Esophagus muscularis mucosa (tissue), 4 donors: Measurements from ENCODE around the gene DCP1A.

Source experiments
- CTCF ChIP-seq, 3 experiments: fragments of 200-600 bp in 2 of 3; fragments of 450-650 bp in 1 of 3; sonication (generic) in 2 of 3; IDR thresholded peaks; one replicate each; pipeline ENCODE4 v1.5.1; 2017 to 2019; ENCODE audit warnings: antibody characterized with exemption in 3 of 3, mild to moderate bottlenecking in 2 of 3, moderate library complexity in 1 of 3
- EP300 ChIP-seq: sonication (generic); formaldehyde crosslinking; IDR thresholded peaks from one replicate; pipeline ENCODE4 v1.6.1; 2017; ENCODE audit warnings: antibody characterized with exemption
- POLR2A ChIP-seq: fragments of 450-650 bp; IDR thresholded peaks from one replicate; pipeline ENCODE4 v1.6.1; 2017; ENCODE audit warnings: antibody characterized with exemption, moderate library complexity, mild to moderate bottlenecking, low read depth
- POLR2AphosphoS5 ChIP-seq, 2 donors: sonication (generic); formaldehyde crosslinking; IDR thresholded peaks; one replicate each; pipeline ENCODE4 v1.6.1; 2017; ENCODE audit warnings: antibody characterized with exemption in 2 of 2

- TF ChIP-seq CTCF (IDR thresholded peaks at IDR 0.05) (no peak), POLR2AphosphoS5 (IDR thresholded peaks at IDR 0.05) (no peak), EP300 (no peak), POLR2A (no peak)
Observed at GRCh38 chr3:53354945-53355498, 7.7 kb upstream of the DCP1A start.
